Liver (tissue), 9 donors: ENCODE measurements around the gene GGT1. TPM values are rescaled to one million over a fixed set of nuclear protein-coding genes. Genes with fewer than 3 reads are reported as not detected.
"Not testable (repeated sequence)": the region's sequence is repeated elsewhere in the genome, so short reads cannot be mapped to it uniquely, and the experiment has no call there.

Experiments used
- DNase-seq: peaks from one replicate; pipeline ENCODE4 v3.0.0-alpha.2; 2017; ENCODE audit warnings: low spot score
- H3K27ac ChIP-seq, 2 donors: one replicate each; pipeline ENCODE4 v1.7.0; 2013; ENCODE audit warnings: inconsistent platforms in 2 of 2, low read length in 2 of 2, control low read depth in 1 of 2, low read depth in 1 of 2, mild to moderate bottlenecking in 1 of 2
- H3K27me3 ChIP-seq, 4 donors: one replicate each; pipeline versions ENCODE4 v1.6.1 to v1.7.0; 2013; ENCODE audit warnings: low read length in 3 of 4, inconsistent platforms in 1 of 4, mild to moderate bottlenecking in 1 of 4, moderate library complexity in 1 of 4; ENCODE audit not compliant: control insufficient read depth in 4 of 4, insufficient read depth in 4 of 4
- H3K36me3 ChIP-seq, 4 donors: one replicate each; pipeline versions ENCODE4 v1.6.1 to v1.7.0; 2013; ENCODE audit warnings: low read length in 3 of 4, mild to moderate bottlenecking in 3 of 4, low read depth in 1 of 4, moderate library complexity in 1 of 4; ENCODE audit not compliant: control insufficient read depth in 4 of 4, insufficient read depth in 3 of 4
- H3K4me1 ChIP-seq, 4 donors: one replicate each; pipeline versions ENCODE4 v1.6.1 to v1.7.0; 2013; ENCODE audit warnings: low read length in 3 of 4, mild to moderate bottlenecking in 3 of 4, moderate library complexity in 1 of 4; ENCODE audit not compliant: control insufficient read depth in 4 of 4, insufficient read depth in 4 of 4
- H3K4me3 ChIP-seq, 3 donors: one replicate each; pipeline versions ENCODE4 v1.6.1 to v1.7.0; 2013; ENCODE audit warnings: low read length in 3 of 3, control low read depth in 1 of 3, low read depth in 1 of 3, mild to moderate bottlenecking in 1 of 3
- H3K9ac ChIP-seq, 2 donors: one replicate each; pipeline ENCODE4 v1.7.0; 2013; ENCODE audit warnings: low read length in 2 of 2, mild to moderate bottlenecking in 2 of 2, moderate library complexity in 2 of 2, control low read depth in 1 of 2, low read depth in 1 of 2
- H3K9me3 ChIP-seq, 4 donors: one replicate each; pipeline versions ENCODE4 v1.6.1 to v1.7.0; 2013; ENCODE audit warnings: low read length in 3 of 4; ENCODE audit not compliant: control insufficient read depth in 4 of 4
- HNF4A ChIP-seq, 2 donors: conservative IDR thresholded peaks; 2 replicates each; pipeline ENCODE4 v1.6.1; 2016; ENCODE audit warnings: antibody characterized with exemption in 2 of 2, mild to moderate bottlenecking in 2 of 2
- WGBS: extraction: QIAGEN DNeasy Blood & Tissue Kit; methylation state at CpG from one replicate; pipeline ENCODE4 v1.1.7; 2013; 5-methylcytosine and 5-hydroxymethylcytosine counted together
- polyA plus RNA-seq, 2 donors: library from polyadenylated mRNA; stranded (reverse) in 1 of 2; unstranded in 1 of 2; fragments of 200-250 nt in 1 of 2; fragments of >200 nt in 1 of 2; fragmentation: Nextera tagmentation in 1 of 2; extraction: Ambion mirVana in 1 of 2; gene quantifications; one replicate each; pipeline versions ENCODE4 v1.2.1 to v1.2.3, GENCODE V29; 2013 to 2015
- total RNA-seq, 2 donors: library from RNA; depleted of rRNA; stranded (reverse); fragments of >200 nt; gene quantifications; one replicate each; pipeline ENCODE4 v1.2.3, GENCODE V29; 2014
- donor health status: healthy.
- donor health status: healthy.
- donor health status: healthy.
- donor health status: healthy.
- donor health status: healthy.

Gene GGT1
- total and polyA plus RNA-seq, 4 donors, result 90.5 to 147 (median 112) TPM

- TF ChIP-seq HNF4A (conservative IDR thresholded peaks at IDR 0.05), result peak in 1 of 2 donors; percentile 8
- H3K9ac ChIP-seq, H3K4me1 ChIP-seq, H3K4me3 ChIP-seq, H3K27me3 ChIP-seq, H3K9me3 ChIP-seq, H3K36me3 ChIP-seq, DNase-seq, H3K27ac ChIP-seq: not testable (repeated sequence)
- 80% methylated on average over 1 of the region's 2 CpGs for WGBS
These were observed 69.5 kb downstream of the GGT1 start for GRCh38 chr22:24672532-24672931.

Other genes with a start within 250 kb of the GGT1 start
- gene ADORA2A, start 175.6 kb upstream of the GGT1 start, total RNA-seq, result 1 to 10 TPM; 4.4 to 5.4 TPM
- gene ADORA2A, start 175.6 kb upstream of the GGT1 start, polyA plus RNA-seq, result 1 to 10 TPM; 3.4 to 3.5 TPM
- 10 to 100 TPM in 1 of 2 donors, 1 to 10 TPM in 1; 7.1 to 67.6 TPM for gene UPB1, start 107.9 kb upstream of the GGT1 start, total RNA-seq
- 100 to 1,000 TPM in 1 of 2 donors, 10 to 100 TPM in 1; 50.0 to 115 TPM for gene UPB1, start 107.9 kb upstream of the GGT1 start, polyA plus RNA-seq
- gene GUCD1, start 48.1 kb upstream of the GGT1 start, total RNA-seq, result 100 to 1,000 TPM; 176 to 202 TPM
- 100 to 1,000 TPM; 118 to 182 TPM for gene GUCD1, start 48.1 kb upstream of the GGT1 start, polyA plus RNA-seq
- 100 to 1,000 TPM in 1 of 2 donors, 10 to 100 TPM in 1; 91.3 to 128 TPM for gene SNRPD3, start 47.2 kb upstream of the GGT1 start, total RNA-seq
- gene SNRPD3, start 47.2 kb upstream of the GGT1 start, polyA plus RNA-seq, result 10 to 100 TPM; 57.2 to 80.6 TPM
- 1 to 10 TPM; 7.8 to 8.5 TPM for gene LRRC75B, start 10.1 kb upstream of the GGT1 start, total RNA-seq
- 10 to 100 TPM; 10.2 to 14.3 TPM for gene LRRC75B, start 10.1 kb upstream of the GGT1 start, polyA plus RNA-seq
- gene PIWIL3, start 171.5 kb downstream of the GGT1 start, total RNA-seq, result not detected
- gene PIWIL3, start 171.5 kb downstream of the GGT1 start, polyA plus RNA-seq, result not detected
- under 1 TPM; 0.25 to 0.51 TPM for gene SGSM1, start 203.0 kb downstream of the GGT1 start, total RNA-seq
- gene SGSM1, start 203.0 kb downstream of the GGT1 start, polyA plus RNA-seq, result under 1 TPM; 0.08 to 0.16 TPM